ENCODE data around the gene ATG7.

The ATG7 gene

GRCh38 chr3:11534011-11534792 is 262.0 kb downstream of the ATG7 start:
- no peak for DNase-seq (ENCODE audit: low read depth in 2 of 3, low spot score in 2 of 3)

- no peak for DNase-seq (ENCODE audit: low read depth in 2 of 3, low spot score in 2 of 3)
Observed at GRCh38 chr3:11534793-11535101, 262.6 kb downstream of the ATG7 start.

GRCh38 chr3:11535243-11535960 is 263.2 kb downstream of the ATG7 start:
- no peak for DNase-seq (ENCODE audit: low read depth in 2 of 3, low spot score in 2 of 3)

- no peak for DNase-seq (ENCODE audit: low read depth in 2 of 3, low spot score in 2 of 3)
Observed at GRCh38 chr3:11536132-11536935, 264.1 kb downstream of the ATG7 start.

- DNase-seq (ENCODE audit: low read depth in 2 of 3, low spot score in 2 of 3) = no peak
Observed at GRCh38 chr3:11536936-11537612, 264.9 kb downstream of the ATG7 start.

- no peak for DNase-seq (ENCODE audit: low read depth in 2 of 3, low spot score in 2 of 3)
Observed at GRCh38 chr3:11538581-11538980, 266.4 kb downstream of the ATG7 start.

GRCh38 chr3:11539218-11539617 is 267.0 kb downstream of the ATG7 start:
- DNase-seq (ENCODE audit: low read depth in 2 of 3, low spot score in 2 of 3) = no peak

- DNase-seq (ENCODE audit: low read depth in 2 of 3, low spot score in 2 of 3) = no peak
Observed at GRCh38 chr3:11539677-11540076, 267.5 kb downstream of the ATG7 start.

GRCh38 chr3:11541321-11542303 is 269.4 kb downstream of the ATG7 start:
- DNase-seq (ENCODE audit: low read depth in 2 of 3, low spot score in 2 of 3) = no peak

GRCh38 chr3:11542551-11542950 is 270.4 kb downstream of the ATG7 start:
- no peak for DNase-seq (ENCODE audit: low read depth in 2 of 3, low spot score in 2 of 3)

- no peak for DNase-seq (ENCODE audit: low read depth in 2 of 3, low spot score in 2 of 3)
Observed at GRCh38 chr3:11543141-11543947, 271.1 kb downstream of the ATG7 start.

GRCh38 chr3:11543948-11544387 is 271.8 kb downstream of the ATG7 start:
- no peak for DNase-seq (ENCODE audit: low read depth in 2 of 3, low spot score in 2 of 3)

- no peak for DNase-seq (ENCODE audit: low read depth in 2 of 3, low spot score in 2 of 3)
Observed at GRCh38 chr3:11544412-11545181, 272.4 kb downstream of the ATG7 start.

- no peak for DNase-seq (ENCODE audit: low read depth in 2 of 3, low spot score in 2 of 3)
Observed at GRCh38 chr3:11545186-11545851, 273.1 kb downstream of the ATG7 start.

GRCh38 chr3:11546657-11547302 is 274.6 kb downstream of the ATG7 start:
- DNase-seq (ENCODE audit: low read depth in 2 of 3, low spot score in 2 of 3) = no peak

GRCh38 chr3:11547498-11547897 is 275.3 kb downstream of the ATG7 start:
- DNase-seq (ENCODE audit: low read depth in 2 of 3, low spot score in 2 of 3) = no peak

GRCh38 chr3:11548721-11549131 is 276.5 kb downstream of the ATG7 start:
- DNase-seq (ENCODE audit: low read depth in 2 of 3, low spot score in 2 of 3) = no peak
